Measurements from ENCODE around the gene C1RL. TPM values are rescaled to one million over a fixed set of nuclear protein-coding genes. Genes with fewer than 3 reads are reported as not detected.

Gene C1RL
- total RNA-seq, 1 experiment from 2014 or later = 2.4 TPM

DNA sequence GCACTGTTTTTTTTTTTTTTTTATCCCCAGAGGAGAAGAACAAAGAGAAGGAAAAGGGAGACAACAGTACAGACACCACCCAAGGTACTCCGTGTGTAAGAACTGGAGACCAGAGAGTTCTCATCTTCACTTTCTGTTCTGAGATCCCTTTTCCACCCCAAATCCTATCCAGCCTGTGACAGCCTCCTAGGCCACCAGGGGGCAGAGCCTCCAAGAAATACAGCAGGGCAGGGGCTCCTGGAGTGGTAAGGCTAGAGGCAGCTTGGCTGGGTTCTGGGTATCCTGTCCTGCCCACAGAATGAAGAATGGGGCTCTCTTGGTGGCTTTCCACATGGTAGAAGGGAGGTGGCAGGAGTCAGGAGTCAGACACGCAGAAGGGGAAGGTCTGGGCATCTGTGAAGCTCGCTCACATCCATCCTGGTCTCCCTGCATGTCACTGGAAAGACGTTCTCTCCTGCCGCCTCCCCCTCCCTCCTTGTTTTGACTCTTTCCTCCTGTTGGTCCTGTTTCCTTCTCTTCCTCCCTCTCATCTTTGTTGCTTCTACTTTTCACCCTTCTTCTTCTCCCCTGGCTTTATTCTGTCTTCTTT, 33.1 kb upstream of the C1RL start:
- Histone ChIP-seq H3K27ac (ENCODE audit: low read depth, low read length, poor library complexity, severe bottlenecking) (no peak overlapping the region), H3K36me3 (ENCODE audit: insufficient read depth, low read length, poor library complexity, severe bottlenecking) (no peaks in the 10 kb centered on the region), H3K27me3 (replicated peaks; ENCODE audit: insufficient read depth, low read depth, low read length, poor library complexity) (no peaks in the 10 kb centered on the region), H3K4me3 (ENCODE audit: low read depth, low read length, poor library complexity, severe bottlenecking) (no peak overlapping the region), H3K9me3 (ENCODE audit: low read depth, low read length, poor library complexity, severe bottlenecking) (no peaks in the 10 kb centered on the region), H3K4me1 (ENCODE audit: insufficient read depth, low read length, poor library complexity, severe bottlenecking) (no peaks in the 10 kb centered on the region)
- CTCF ChIA-PET = no interaction called here
- POLR2A ChIA-PET (ENCODE audit: low non-redundant PET) = no interaction called here
- TF ChIP-seq, protein P1, sequence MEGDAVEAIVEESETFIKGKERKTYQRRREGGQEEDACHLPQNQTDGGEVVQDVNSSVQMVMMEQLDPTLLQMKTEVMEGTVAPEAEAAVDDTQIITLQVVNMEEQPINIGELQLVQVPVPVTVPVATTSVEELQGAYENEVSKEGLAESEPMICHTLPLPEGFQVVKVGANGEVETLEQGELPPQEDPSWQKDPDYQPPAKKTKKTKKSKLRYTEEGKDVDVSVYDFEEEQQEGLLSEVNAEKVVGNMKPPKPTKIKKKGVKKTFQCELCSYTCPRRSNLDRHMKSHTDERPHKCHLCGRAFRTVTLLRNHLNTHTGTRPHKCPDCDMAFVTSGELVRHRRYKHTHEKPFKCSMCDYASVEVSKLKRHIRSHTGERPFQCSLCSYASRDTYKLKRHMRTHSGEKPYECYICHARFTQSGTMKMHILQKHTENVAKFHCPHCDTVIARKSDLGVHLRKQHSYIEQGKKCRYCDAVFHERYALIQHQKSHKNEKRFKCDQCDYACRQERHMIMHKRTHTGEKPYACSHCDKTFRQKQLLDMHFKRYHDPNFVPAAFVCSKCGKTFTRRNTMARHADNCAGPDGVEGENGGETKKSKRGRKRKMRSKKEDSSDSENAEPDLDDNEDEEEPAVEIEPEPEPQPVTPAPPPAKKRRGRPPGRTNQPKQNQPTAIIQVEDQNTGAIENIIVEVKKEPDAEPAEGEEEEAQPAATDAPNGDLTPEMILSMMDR (conservative IDR thresholded peaks at IDR 0.05; ENCODE audit: low read depth, low read length) = peak; percentile 85
- TF ChIP-seq EZH2 (IDR thresholded peaks at IDR 0.05; ENCODE audit: borderline replicate concordance, low read depth, low read length, poor library complexity, severe bottlenecking) = no peak
- peak; percentile 80 for DNase-seq (ENCODE audit: low spot score)
- BruUV-seq (replicated peaks) = no TSS peak
- intact Hi-C loops (cut with micrococcal nuclease; ENCODE audit: unreplicated experiment) = loop anchor here (1.0 to 2.0 kb wide), 3 partner anchors 46 to 496 kb away; no protein-coding TSS in a partner anchor

DNA sequence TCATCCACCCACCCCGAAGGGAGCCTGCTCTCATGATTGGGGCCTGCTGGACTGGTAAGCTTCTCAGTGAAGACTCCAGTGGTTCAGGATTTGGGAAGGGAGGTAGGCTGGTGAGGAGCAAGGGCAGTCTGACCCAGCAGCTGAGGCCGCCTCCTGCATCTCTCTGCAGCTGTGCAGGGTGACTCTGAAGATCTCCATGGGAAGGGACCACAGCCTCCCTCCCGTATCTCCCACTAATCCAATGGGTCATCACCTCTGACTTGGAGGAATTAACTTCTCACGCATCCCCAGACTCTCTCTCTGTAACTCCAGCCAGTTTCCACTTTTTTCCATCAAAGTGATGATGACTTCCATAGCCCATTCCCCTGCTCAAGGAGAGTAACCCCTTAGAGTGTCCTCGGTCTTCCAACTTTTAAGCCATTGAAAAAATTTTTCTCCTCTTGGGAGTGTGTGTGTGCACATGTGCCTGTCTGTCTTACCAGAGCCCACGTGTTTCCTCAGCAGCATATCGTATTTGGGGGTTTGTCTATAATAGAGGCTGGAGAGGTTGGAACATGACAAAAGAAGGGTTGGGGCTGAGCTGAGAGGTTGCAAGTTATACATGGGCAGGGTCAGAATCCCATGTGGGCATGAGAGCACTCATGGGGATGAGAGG, 32.5 kb upstream of the C1RL start:
- CTCF ChIA-PET = interaction anchor here (0.6 kb wide), 1 partner anchor 48 kb away, joined by 3 read pairs; the partner anchor contains the start of gene PEX5

DNA sequence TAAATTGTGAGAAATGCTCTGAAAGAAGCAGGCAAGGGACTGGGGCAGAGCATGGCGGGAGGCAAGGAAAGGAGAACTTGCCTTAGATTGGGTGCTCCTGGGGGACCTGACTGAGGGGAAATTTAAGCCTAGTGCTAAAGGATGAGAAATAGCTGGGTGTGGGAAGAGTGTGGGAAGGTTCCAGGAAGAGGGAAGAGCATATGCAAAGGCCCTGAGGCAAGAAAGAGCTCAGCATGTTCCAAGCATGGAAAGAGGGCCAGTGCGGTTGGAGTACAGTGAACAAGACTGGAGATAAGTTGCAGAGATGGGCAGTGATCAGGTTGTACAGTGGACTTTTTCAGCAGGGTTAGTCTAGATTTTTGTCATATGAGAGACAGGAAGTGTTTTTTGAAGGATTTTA, 30.2 kb upstream of the C1RL start:
- BruUV-seq (replicated peaks) = no TSS peak
- ChIA-PET POLR2A (ENCODE audit: low non-redundant PET) (no interaction called here), CTCF (no interaction called here)

More for the DNA sequence above, 32.5 kb upstream of the C1RL start:
- Histone ChIP-seq H3K27me3 (replicated peaks; ENCODE audit: insufficient read depth, low read depth, low read length, poor library complexity) (no peaks in the 10 kb centered on the region), H3K9me3 (ENCODE audit: low read depth, low read length, poor library complexity, severe bottlenecking) (no peaks in the 10 kb centered on the region), H3K27ac (ENCODE audit: low read depth, low read length, poor library complexity, severe bottlenecking) (no peak overlapping the region), H3K36me3 (ENCODE audit: insufficient read depth, low read length, poor library complexity, severe bottlenecking) (no peaks in the 10 kb centered on the region), H3K4me3 (ENCODE audit: low read depth, low read length, poor library complexity, severe bottlenecking) (no peak overlapping the region), H3K4me1 (ENCODE audit: insufficient read depth, low read length, poor library complexity, severe bottlenecking) (no peaks in the 10 kb centered on the region)
- POLR2A ChIA-PET (ENCODE audit: low non-redundant PET) = no interaction called here
- intact Hi-C loops (cut with micrococcal nuclease; ENCODE audit: unreplicated experiment) = loop anchor here (1.0 to 2.0 kb wide), 3 partner anchors 47 to 497 kb away; no protein-coding TSS in a partner anchor
- DNase-seq (ENCODE audit: low spot score) = no peak
- BruUV-seq (replicated peaks) = no TSS peak
- TF ChIP-seq EZH2 (IDR thresholded peaks at IDR 0.05; ENCODE audit: borderline replicate concordance, low read depth, low read length, poor library complexity, severe bottlenecking) = no peak
- TF ChIP-seq, protein P1 (conservative IDR thresholded peaks at IDR 0.05; ENCODE audit: low read depth, low read length) = no peak

More for the DNA sequence above, 30.2 kb upstream of the C1RL start:
- Histone ChIP-seq H3K27me3 (replicated peaks; ENCODE audit: insufficient read depth, low read depth, low read length, poor library complexity) (no peaks in the 10 kb centered on the region), H3K9me3 (ENCODE audit: low read depth, low read length, poor library complexity, severe bottlenecking) (no peaks in the 10 kb centered on the region), H3K36me3 (ENCODE audit: insufficient read depth, low read length, poor library complexity, severe bottlenecking) (no peaks in the 10 kb centered on the region), H3K4me3 (ENCODE audit: low read depth, low read length, poor library complexity, severe bottlenecking) (no peak overlapping the region), H3K27ac (ENCODE audit: low read depth, low read length, poor library complexity, severe bottlenecking) (no peak overlapping the region), H3K4me1 (ENCODE audit: insufficient read depth, low read length, poor library complexity, severe bottlenecking) (no peaks in the 10 kb centered on the region)
- no peak for TF ChIP-seq EZH2 (IDR thresholded peaks at IDR 0.05; ENCODE audit: borderline replicate concordance, low read depth, low read length, poor library complexity, severe bottlenecking)
- TF ChIP-seq, protein P1 (conservative IDR thresholded peaks at IDR 0.05; ENCODE audit: low read depth, low read length) = no peak
- DNase-seq (ENCODE audit: low spot score) = no peak
- intact Hi-C loops (cut with micrococcal nuclease; ENCODE audit: unreplicated experiment) = no loop called here

Data from A673 (cell line).